GM20431 (cell line): ENCODE measurements around the gene BPIFA3.
"Not testable (repeated sequence)": the region's sequence is repeated elsewhere in the genome, so short reads cannot be mapped to it uniquely, and the experiment has no call there.

Source experiments
- in situ Hi-C: fragments of 300-500 bp; cut with MseI, MboI; formaldehyde crosslinking; loops from one replicate; pipeline ENCODE4 v1.15.0; 2020; ENCODE audit warnings: low sequenced_read_pairs; ENCODE audit not compliant: unreplicated experiment

Gene BPIFA3

DNA sequence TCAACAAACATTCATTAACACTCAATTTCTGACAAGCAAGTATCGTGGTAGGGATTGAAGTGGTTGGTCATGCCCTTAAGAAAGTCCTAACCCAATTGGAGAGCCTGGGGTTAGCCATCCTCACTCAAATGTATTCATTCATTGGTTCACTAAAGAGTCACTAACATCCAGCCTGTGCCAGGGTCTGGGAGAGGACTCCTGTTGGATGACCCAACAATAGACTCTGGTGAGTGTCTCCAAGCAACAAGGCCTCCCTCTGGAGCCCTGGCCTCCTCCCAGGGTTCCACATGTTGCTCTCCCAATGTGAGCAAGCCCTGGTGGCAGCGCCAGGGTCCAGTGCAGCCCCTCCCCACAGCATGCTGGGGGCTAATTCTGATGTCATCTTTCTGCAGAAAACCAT is at the start of gene BPIFA3:
TSS of gene BPIFA3 (plus strand) at position 301 of the 400 bp plus-strand sequence. CDS start 185 bp downstream, outside the sequence.
- in situ Hi-C loops, result no loop called here

DNA sequence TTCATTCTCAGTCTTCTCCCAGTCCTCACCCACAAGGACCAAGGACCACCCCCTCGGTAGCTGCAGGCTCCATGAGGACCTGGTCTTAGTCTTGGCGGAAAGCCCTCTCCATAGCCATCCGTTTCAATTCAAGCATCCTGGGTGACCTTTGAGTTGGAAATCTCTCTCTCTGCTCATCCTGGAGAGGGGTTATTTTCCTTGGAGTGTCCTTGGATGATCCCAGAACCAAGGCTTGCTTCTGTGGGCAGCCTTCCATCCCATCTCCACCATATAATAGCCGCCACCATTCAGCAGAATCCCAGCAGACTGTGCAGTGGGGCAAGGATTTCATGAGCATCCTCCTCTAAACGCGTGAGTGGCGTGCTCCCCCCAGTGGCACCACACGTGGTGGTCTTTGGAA is 49.3 kb upstream of the BPIFA3 start, which contains the start of gene BPIFA2:
TSS of gene BPIFA2 (plus strand) at position 301 of the 400 bp plus-strand sequence. CDS start 987 bp downstream, outside the sequence.
- in situ Hi-C loops, result no loop called here

DNA sequence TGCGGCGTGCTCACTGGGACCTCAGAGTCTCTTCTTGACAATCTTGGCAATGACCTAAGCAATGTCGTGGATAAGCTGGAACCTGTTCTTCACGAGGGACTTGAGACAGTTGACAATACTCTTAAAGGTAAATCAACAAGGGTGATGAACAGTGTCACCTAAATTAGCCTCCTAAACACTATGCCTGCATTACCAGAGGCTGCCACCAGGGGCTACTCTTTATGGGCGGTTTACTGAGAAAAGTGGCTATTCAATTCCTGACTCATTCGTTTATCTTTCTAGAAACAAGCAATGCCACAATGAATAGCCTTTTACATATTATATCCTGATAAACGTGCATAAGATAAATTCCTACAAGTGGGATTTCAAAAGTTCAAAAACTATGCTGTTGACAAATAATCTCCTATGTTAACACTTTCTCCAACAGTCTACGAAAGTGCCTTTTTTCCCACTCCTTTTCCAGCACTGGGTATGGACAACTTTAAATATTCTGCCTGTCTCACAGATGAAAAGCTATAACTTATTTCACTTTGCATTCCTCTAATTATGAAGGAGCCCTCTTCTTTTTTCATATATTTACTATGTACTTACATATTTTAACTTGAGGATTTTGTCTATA is 47.9 kb upstream of the BPIFA3 start:
- in situ Hi-C loops, result no loop called here

DNA sequence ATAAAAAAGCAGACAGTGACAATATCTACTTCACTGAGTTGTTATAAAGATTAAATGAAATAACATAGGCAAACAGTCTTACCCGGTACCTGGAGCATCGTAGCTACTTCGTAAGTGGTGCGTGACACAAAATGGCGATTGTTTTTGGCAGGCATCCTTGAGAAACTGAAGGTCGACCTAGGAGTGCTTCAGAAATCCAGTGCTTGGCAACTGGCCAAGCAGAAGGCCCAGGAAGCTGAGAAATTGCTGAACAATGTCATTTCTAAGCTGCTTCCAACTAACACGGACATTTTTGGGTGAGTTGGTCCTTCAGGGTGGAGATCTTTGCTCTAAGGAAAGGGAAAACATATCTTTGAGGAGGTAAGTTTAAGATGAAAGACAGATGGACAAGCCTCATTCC is 44.4 kb upstream of the BPIFA3 start:
- in situ Hi-C loops, result no loop called here

DNA sequence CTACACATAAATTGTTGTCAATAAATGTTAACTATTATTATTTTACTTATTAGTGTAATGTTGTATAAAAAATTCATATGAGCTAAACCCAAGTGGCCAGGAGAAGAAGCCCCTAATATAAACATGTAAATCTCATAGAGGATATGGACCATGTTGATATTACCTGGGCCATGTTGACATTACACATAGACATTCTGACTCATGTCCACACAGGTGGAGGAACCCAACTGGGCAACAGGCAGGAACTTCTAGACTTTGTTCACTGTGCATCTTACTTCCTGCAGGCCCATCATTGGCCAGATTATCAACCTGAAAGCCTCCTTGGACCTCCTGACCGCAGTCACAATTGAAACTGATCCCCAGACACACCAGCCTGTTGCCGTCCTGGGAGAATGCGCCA is 42.0 kb upstream of the BPIFA3 start:
- in situ Hi-C loops, result no loop called here

DNA sequence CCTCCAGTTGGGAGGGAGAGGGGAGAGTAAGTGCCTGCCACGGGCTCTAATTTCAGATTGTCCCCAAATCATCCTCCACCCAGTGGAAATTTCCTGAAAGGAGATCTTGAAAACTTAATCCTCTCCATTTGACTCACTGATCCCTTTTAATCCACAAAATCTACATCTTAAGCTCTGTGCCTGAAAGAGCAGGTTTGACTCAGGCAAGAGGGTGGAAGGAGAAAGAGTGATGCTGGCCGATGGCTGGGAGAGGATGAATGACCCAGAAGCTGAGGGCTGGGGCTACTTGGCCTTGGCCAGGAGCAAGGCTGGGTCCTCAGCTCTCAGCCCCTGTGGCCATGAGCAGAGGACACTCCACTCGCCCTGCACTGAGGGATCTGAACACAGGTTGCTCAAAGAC is 41.1 kb upstream of the BPIFA3 start:
- in situ Hi-C loops, result no loop called here

DNA sequence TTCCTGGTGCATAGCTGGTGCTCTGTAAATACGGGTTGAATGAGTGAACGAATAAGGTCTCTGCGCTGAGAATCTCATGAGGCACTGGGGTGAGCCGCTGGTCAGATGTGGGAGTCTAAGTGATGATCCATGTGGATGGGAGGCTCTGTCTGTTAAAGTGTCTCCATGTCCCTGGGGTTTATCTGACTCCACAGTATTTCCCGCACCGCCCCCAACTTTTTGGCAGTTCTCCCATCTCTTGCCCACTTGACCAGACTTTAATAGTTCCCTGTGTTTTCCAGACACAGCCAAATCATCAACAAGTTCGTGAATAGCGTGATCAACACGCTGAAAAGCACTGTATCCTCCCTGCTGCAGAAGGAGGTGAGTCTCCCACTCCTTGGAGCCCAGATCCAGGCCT is 39.3 kb upstream of the BPIFA3 start:
- in situ Hi-C loops, result no loop called here

DNA sequence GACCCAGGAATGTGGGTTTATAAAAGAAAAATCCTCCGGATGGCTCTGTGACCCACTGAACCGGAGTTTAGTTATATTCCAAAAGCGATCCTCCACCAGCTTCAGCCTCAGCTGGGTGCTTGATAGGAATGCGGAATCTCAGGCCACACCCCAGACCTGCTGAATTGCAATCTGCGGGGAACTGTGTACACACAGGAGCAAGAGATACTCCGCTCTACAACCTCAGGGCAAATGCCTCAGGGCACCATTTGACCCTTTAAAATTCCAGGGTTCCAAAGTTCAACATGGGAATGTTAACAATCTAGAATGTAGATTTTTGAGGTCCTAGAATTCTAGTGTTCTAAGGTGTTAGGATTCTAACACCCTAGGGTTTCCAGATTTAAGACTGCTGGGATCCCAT is 38.4 kb upstream of the BPIFA3 start:
- in situ Hi-C loops, result no loop called here

DNA sequence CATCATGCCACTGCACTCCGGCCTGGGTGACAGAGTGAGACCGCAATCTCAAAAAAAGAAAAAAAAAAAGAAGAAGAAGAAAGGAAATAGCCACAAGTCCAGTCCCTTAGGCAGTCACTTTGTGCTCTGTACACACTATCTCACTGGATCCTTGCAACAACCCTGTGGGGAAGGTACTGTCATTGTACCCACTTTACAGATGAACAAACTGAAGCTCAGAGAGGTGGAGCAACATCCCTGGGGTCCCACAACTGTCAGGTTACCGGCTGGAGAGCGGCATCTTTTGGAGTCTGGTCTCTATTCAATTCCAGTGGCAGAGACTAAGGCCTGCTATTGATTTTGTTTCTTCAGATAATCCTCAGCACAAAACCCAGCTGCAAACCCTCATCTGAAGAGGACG is 37.0 kb upstream of the BPIFA3 start:
- in situ Hi-C loops, result no loop called here

DNA sequence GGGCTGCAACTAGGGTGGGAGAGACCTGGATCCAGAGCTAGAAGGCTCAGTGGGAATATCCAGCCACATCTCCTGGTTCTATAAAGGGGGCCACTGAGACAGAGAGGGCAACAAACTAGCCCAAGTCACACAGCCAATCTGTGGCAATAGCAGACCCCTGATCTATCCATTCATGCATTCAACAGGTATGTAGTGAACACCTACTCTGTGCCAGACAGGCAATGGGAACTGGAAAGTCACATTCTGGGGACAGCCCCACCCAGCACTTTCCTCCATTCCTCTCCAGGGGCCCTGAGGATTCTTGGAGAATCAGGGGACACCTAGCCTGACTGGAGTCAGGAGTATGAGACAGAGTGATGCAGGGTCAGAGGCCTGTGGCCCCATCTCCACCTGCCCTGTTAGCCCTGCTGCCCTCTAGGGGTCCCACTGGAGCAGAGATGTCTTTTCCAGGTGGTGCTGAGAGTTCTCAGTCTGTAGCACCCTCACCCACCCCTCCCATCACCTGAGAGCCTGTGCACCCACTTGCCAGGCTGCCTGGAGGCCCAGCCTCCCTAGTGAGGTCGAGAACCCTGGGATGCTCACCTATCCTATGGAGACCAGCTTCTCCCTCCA is 35.6 kb upstream of the BPIFA3 start:
- in situ Hi-C loops, result no loop called here

DNA sequence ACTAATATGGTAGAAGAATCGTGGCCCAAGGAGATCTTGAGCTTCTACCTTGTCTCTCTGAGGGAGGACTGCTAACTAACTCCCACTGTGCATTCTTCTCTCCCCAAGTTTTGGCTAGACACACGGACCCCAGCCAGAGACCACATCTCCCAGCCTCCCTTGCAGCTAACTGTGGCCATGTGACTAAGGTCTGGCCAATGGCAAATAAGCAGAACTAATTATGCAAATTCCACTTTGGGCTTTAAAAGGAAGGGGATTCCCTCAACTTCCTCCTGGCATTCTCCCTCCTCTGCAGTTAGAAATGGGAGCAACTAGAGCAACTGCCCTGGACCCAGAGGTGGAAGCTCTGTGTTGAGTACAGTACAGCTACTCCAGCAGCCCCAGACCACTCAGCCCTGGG is 33.8 kb upstream of the BPIFA3 start:
- in situ Hi-C loops, result no loop called here

DNA sequence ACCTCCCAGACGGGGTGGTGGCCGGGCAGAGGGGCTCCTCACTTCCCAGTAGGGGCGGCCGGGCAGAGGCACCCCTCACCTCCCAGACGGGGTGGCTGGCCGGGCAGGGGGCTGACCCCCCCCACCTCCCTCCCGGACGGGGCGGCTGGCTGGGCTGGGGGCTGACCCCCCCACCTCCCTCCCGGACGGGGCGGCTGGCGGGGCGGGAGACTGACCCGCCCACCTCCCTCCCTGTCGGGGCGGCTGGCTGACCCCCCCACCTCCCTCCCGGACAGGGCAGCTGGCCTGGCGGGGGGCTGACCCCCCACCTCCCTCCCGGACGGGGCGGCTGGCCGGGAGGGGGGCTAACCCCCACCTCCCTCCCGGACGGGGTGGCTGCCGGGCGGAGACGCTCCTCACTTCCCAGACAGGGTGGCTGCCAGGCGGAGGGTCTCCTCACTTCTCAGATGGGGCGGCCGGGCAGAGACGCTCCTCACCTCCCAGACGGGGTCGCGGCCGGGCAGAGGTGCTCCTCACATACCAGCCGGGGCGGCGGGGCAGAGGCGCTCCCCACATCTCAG is 32.0 kb upstream of the BPIFA3 start:
- in situ Hi-C loops, result not testable (repeated sequence)

DNA sequence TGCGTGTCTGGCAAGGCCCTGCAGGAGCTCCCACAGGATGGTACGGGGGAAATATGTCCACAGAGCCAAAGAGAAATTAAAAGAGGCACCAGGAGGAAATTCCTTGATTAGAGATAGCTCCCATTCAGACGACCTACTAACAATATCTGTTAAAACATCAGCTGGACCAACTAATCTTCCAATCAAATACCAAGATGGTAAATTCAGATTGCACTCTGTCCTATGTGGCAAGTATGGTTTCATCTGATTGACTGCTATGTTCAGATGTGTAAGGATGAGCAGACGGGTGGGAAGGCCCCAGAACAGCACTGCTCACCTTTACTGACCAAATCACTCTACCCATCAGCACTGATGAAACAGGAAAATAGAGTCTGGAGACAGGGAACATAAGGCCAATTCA is 29.7 kb upstream of the BPIFA3 start:
- in situ Hi-C loops, result no loop called here

DNA sequence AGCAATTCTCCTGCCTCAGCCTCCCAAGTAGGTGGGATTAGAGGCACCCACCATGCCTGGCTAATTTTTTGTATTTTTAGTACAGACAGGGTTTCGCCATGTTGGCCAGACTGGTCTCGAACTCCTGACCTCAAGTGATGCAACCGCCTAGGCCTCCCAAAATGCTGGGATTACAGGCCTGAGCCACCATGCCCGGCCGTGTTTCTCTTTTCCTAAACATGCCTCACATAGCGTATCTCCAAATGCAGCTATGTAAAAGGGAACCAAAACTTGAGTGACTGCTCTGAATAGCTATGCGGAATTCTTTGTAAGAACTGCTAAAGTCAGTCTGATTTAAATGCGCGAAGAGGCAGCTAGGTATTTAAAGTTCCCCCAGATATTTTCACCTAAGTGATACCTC is 28.7 kb upstream of the BPIFA3 start:
- in situ Hi-C loops, result no loop called here

DNA sequence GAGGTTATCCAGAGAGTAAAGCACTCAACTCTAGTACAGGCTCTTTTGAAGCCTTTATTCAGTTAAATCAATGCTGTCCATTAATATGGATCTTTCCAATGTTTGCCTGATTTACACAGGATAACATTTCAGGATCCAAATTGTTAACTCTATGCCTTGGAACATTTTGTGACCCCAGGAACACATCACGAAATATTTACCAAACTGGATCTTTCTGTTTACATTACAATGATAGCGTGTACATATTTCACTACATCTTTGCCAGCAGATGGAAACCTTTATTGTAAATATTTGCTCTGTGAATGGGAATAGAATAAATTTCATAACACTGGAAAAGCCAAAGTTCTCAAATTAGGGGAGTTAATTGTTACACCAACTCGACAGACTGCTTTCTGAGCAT is 25.7 kb upstream of the BPIFA3 start:
- in situ Hi-C loops, result no loop called here

DNA sequence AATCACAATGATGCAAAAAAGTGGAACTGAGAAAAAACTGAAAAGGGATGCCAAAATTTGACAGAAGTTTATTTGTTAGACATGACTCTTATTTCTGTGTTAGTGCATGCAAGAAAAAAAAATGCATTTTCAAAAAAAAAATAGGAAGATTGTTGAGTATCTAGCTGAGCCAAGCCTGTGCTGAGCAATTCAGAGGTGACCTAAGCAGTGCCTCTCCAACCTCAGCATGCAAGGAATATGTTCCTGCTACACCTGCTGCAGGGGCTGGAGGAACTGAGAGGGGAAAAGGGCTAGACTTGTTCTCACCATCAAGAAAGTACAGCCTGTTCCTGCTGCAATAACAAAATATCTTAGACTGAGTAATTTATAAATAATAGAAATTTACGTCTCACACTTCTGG is 25.2 kb upstream of the BPIFA3 start:
- in situ Hi-C loops, result no loop called here

DNA sequence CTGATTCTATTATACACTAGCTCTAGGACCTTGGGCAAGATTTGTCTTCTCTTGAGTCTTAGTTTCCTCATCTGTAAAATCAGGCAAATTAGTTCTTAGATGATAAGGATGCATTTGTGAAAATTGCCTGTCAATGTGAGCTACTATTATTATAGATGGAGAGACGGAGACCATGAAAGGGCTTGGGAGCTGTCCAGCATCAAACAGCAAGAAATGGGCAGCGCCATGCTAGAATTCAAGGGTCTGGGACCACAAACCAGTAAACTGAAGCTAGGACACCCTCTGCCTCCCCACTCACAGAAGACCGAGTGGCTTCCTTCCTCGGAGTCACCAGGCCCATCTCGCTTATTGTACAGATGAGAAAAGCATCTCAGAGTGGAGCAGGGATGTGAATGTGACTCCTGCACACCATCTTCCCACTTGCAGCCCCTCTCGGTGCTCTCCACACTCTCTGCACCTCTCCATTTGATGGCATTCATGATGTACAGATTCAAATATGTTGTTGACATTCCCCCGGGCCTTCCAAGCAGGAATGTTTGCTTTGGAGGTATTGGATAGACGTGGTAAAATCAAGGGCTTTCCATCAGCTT is 24.1 kb upstream of the BPIFA3 start:
- in situ Hi-C loops, result no loop called here

DNA sequence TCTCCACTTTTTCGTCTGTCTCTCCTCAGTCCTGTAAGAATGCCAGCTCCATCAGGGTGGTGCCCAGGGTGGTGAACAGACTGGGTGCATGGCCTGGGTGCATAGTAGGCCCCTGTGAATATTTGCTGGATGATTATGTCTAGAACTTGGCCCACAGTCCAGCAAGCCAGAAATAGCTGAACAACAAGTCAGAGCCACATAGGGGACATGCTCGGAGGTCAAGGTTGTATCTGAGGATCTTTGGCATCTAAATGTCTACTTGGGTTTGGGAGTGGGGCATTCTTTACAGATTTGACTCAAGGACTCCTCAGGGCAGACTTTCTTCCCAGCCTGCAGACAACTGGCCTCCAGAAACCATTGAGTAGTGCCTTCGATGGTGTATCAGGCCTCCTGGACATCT is 18.1 kb upstream of the BPIFA3 start:
- in situ Hi-C loops, result no loop called here

DNA sequence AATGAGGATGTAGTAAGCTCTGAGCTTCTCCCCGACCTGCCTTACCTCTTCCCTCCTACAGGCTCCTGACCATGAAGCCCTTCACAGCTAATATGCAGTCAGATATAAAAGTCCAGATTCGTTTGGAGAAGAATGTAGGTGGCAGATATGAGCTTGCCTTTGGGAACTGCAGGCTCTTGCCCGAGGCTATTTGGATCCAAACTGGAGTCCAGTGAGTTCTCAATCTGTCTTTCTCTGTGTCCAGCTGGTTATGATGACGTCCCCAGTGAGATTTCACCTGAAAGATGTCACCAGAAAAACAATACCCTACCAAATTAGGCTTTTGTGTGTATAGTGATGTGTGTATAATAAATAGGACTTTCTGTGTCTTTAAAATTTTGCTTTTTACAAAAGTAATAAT is 14.7 kb upstream of the BPIFA3 start:
- in situ Hi-C loops, result no loop called here

DNA sequence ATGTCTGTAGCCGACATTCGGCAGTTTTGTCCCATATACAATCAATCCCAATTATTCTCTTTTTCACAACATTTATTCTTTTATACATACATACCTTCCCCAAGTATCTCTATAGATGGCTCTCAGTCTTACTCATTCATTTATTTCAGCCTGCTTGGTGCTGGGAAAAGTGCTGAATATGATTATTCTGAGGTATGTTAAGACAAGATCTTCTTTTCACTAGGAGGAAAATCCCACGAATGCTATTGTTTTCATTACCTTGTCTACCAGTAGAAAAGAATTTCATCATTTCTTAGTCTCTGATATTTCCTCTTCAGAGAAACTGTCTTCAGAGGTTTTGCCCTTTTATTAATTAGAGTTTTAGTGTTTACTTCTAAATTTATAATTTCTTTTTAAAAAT is 13.7 kb upstream of the BPIFA3 start:
- in situ Hi-C loops, result no loop called here

DNA sequence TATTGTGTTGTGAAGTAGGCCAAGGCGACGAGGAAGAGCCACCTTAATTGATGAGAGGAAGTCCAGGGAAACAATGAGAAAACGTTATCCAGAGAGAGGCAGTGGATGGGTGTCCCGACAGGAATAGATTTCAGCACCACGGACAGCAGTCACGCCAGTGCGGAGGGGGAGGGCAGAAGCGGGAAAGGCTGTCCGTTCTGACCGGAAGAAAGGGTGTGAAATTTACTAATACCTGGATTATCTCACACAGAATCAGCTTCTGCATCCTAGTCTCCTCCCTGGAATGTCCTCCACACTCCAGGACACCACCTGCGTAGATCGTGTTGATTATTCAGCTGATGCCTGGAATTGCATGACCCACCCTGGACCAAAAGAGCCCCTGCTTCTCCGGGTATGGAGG is 7.4 kb upstream of the BPIFA3 start:
- in situ Hi-C loops, result no loop called here
